Endothelial cell of umbilical vein (primary cell): Measurements from ENCODE around the gene ARL8B. TPM values are rescaled to one million over a fixed set of nuclear protein-coding genes. Genes with fewer than 3 reads are reported as not detected.

Experiments used
- BruUV-seq: library from RNA; stranded (reverse); fragments of 400-500 nt; replicated peaks from 2 replicates; lab custom pipeline; 2021; lab: Mats Ljungman, UMichigan
- CTCF ChIA-PET: fragments of 300-600, 350-600 bp; sonication (Branson Sonifier 250); formaldehyde crosslinking; loops from one replicate; lab custom pipeline; 2021; ENCODE audit warnings: antibody characterized with exemption, inconsistent platforms; lab: Charles Lee
- POLR2A ChIA-PET: fragments of 300-600, 350-600 bp; sonication (Branson Sonifier 250); formaldehyde crosslinking; loops from one replicate; lab custom pipeline; 2021; ENCODE audit warnings: antibody characterized with exemption, inconsistent platforms; lab: Charles Lee
- DNase-seq: peaks from one replicate; pipeline ENCODE4 v3.0.0-alpha.2; 2011; ENCODE audit warnings: low read depth, low spot score
- FAIRE-seq: peaks from 2 replicates; lab custom pipeline; 2011; peaks lifted over from hg19 to GRCh38; lab: Jason Lieb, UNC
- H2AFZ ChIP-seq: 2 replicates; pipeline ENCODE4 v1.6.0; 2012; ENCODE audit warnings: low read depth, low read length, control low read depth, inconsistent platforms
- H3K27ac ChIP-seq: 2 replicates; pipeline ENCODE4 v1.5.1; 2011; ENCODE audit warnings: low read depth, mild to moderate bottlenecking, control low read depth, low read length, moderate library complexity; ENCODE audit not compliant: insufficient read depth
- H3K27me3 ChIP-seq, 2 experiments: 2 replicates each; pipeline versions ENCODE4 v1.6.0 to v1.6.1; 2011; ENCODE audit warnings: low read length in 2 of 2, mixed read lengths in 1 of 2; ENCODE audit not compliant: control insufficient read depth in 2 of 2, insufficient read depth in 2 of 2
- H3K36me3 ChIP-seq, 2 experiments: 2 replicates in 1 of 2; 3 replicates in 1 of 2; pipeline ENCODE4 v1.5.1; 2011; ENCODE audit warnings: low read length in 2 of 2, mild to moderate bottlenecking in 1 of 2, moderate library complexity in 1 of 2; ENCODE audit not compliant: control insufficient read depth in 2 of 2, insufficient read depth in 2 of 2; ENCODE audit errors: extremely low read depth in 1 of 2
- H3K4me1 ChIP-seq: 3 replicates; pipeline ENCODE4 v1.5.1; 2011; ENCODE audit warnings: mild to moderate bottlenecking, low read length; ENCODE audit not compliant: control insufficient read depth, insufficient read depth; ENCODE audit errors: extremely low read depth
- H3K4me2 ChIP-seq: 2 replicates; pipeline ENCODE4 v1.6.1; 2011; ENCODE audit warnings: low read length, control low read depth, mixed read lengths; ENCODE audit not compliant: insufficient read depth
- H3K4me3 ChIP-seq, 3 experiments: fragments of 200-600 bp in 1 of 3; sonication (generic), shearing (Covaris generic) in 1 of 3; replicated peaks in 1 of 3; 2 replicates each; pipeline ENCODE4 v1.5.1; 2011 to 2016; ENCODE audit warnings: control low read depth in 3 of 3, low read length in 3 of 3, mild to moderate bottlenecking in 2 of 3, inconsistent platforms in 1 of 3, low read depth in 1 of 3, moderate library complexity in 1 of 3; ENCODE audit not compliant: insufficient read depth in 1 of 3
- H3K79me2 ChIP-seq: 2 replicates; pipeline ENCODE4 v1.6.0; 2012; ENCODE audit warnings: low read length, inconsistent platforms; ENCODE audit not compliant: control insufficient read depth, insufficient read depth
- H3K9ac ChIP-seq: replicated peaks from 2 replicates; pipeline ENCODE3; 2011; ENCODE audit warnings: low read length, control low read depth; ENCODE audit not compliant: insufficient read depth; ENCODE audit errors: extremely low read depth
- H3K9me1 ChIP-seq: replicated peaks from 3 replicates; pipeline ENCODE4 v1.6.0; 2011; ENCODE audit warnings: mild to moderate bottlenecking, low read length; ENCODE audit not compliant: control insufficient read depth, insufficient read depth; ENCODE audit errors: extremely low read depth
- H3K9me3 ChIP-seq: replicated peaks from 2 replicates; pipeline ENCODE4 v1.5.1; 2012; ENCODE audit warnings: low read length, inconsistent platforms; ENCODE audit not compliant: control insufficient read depth, insufficient read depth
- H4K20me1 ChIP-seq: replicated peaks from 2 replicates; pipeline ENCODE3; 2011; ENCODE audit warnings: mild to moderate bottlenecking, low read length; ENCODE audit not compliant: control insufficient read depth, insufficient read depth; ENCODE audit errors: extremely low read depth
- EZH2 ChIP-seq: IDR thresholded peaks from 2 replicates; pipeline ENCODE4 v1.6.1; 2012; ENCODE audit warnings: borderline replicate concordance, low read depth, mild to moderate bottlenecking, moderate library complexity, low read length, inconsistent platforms; ENCODE audit not compliant: severe bottlenecking
- FOS ChIP-seq: IDR thresholded peaks from 2 replicates; pipeline ENCODE4 v1.6.1; 2011; ENCODE audit warnings: mild to moderate bottlenecking, low read length, moderate library complexity, borderline replicate concordance; ENCODE audit not compliant: insufficient read depth
- GATA2 ChIP-seq: IDR thresholded peaks from 2 replicates; pipeline ENCODE4 v1.7.0; 2011; ENCODE audit warnings: low read depth, mild to moderate bottlenecking, moderate library complexity, mixed read lengths, low read length; ENCODE audit not compliant: insufficient read length, insufficient read depth
- JUN ChIP-seq: IDR thresholded peaks from 2 replicates; pipeline ENCODE4 v1.6.1; 2011; ENCODE audit warnings: borderline replicate concordance, low read depth; ENCODE audit not compliant: insufficient read length, insufficient read depth
- MYC ChIP-seq: IDR thresholded peaks from one replicate; pipeline ENCODE4 v1.6.1; 2011; ENCODE audit warnings: mild to moderate bottlenecking, low read depth, low read length
- POLR2A ChIP-seq: IDR thresholded peaks from 2 replicates; pipeline ENCODE4 v1.6.1; 2012; ENCODE audit warnings: low read depth, mild to moderate bottlenecking, control low read depth, low read length
- POLR2AphosphoS5 ChIP-seq: IDR thresholded peaks from 2 replicates; pipeline ENCODE4 v1.6.1; 2012; ENCODE audit warnings: low read depth, mild to moderate bottlenecking, control low read depth, low read length, moderate library complexity; ENCODE audit not compliant: insufficient read depth
- dilution Hi-C: fragments of 300-500 bp; cut with MboI; formaldehyde crosslinking; loops from one replicate; pipeline ENCODE4 v1.15.0; 2019; ENCODE audit warnings: low sequenced_read_pairs; ENCODE audit not compliant: extremely low pct_ligation_motif_present
- intact Hi-C: fragments of 100-400 bp; cut with micrococcal nuclease; formaldehyde crosslinking; loops from one replicate; pipeline ENCODE4 v1.10.0; 2022
- polyA plus RNA-seq, 4 experiments: library from polyadenylated mRNA; depleted of rRNA in 3 of 4; stranded (reverse) in 3 of 4; unstranded in 1 of 4; fragments of >200 nt; gene quantifications; 2 replicates each; pipeline versions ENCODE4 v1.2.1 to v1.2.3, GENCODE V29; 2011 to 2012; ENCODE audit warnings: missing spikeins in 1 of 4
- total RNA-seq: library from RNA; stranded (reverse); gene quantifications from 2 replicates; pipeline ENCODE4 v1.2.3, GENCODE V29; 2021
- TF ChIP-seq, protein P1 (sequence below), 2 donors: IDR thresholded peaks; 1 replicate in 1 of 2; 2 replicates in 1 of 2; pipeline ENCODE4 v1.5.1; 2011; ENCODE audit warnings: low read length in 2 of 2, mild to moderate bottlenecking in 2 of 2, moderate library complexity in 2 of 2, control low read depth in 1 of 2, inconsistent platforms in 1 of 2, low read depth in 1 of 2; ENCODE audit not compliant: insufficient read depth in 1 of 2; ENCODE audit errors: extremely low read depth in 1 of 2
- TF ChIP-seq, protein P2 (sequence below): IDR thresholded peaks from 2 replicates; pipeline ENCODE4 v1.6.1; 2011; ENCODE audit not compliant: insufficient read depth, insufficient read length

Gene ARL8B
- total and polyA plus RNA-seq, 2 donors (not counting 3 experiments of a cell fraction or from before 2014, with no cell fraction given) = 32.1 to 58.2 TPM

DNA sequence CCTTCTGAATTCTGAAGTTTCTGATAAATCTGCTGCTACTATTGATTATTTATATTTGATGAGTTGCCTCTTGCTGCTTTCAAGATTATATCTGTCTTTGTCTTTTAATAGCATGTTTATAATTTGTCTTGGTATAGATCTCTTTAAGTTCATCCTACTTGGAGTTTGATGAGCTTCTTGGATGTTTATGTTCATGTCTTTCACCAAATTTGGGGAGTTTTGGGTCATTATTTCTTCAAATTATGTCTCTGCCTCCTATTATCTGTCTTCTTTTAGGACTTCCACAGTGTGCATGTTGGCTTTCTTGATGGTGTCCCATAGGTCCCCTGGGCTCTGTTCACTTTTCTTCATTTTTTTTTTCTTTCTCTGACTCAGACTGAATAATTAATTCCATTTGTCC lies 33.1 kb downstream of the ARL8B start:
- intact Hi-C loops = no loop called here
- no peaks in the 10 kb centered on the region for H3K36me3 ChIP-seq
- H3K27ac ChIP-seq = no peak overlapping the region
- no peak for DNase-seq
- no peak overlapping the region for H3K4me3 ChIP-seq
- dilution Hi-C loops = no loop called here
- TF ChIP-seq FOS = no peak
- TF ChIP-seq MYC = no peak
- no peak for TF ChIP-seq GATA2
- TF ChIP-seq EZH2 = no peak
- no peak for TF ChIP-seq POLR2AphosphoS5
- TF ChIP-seq, protein P1, sequence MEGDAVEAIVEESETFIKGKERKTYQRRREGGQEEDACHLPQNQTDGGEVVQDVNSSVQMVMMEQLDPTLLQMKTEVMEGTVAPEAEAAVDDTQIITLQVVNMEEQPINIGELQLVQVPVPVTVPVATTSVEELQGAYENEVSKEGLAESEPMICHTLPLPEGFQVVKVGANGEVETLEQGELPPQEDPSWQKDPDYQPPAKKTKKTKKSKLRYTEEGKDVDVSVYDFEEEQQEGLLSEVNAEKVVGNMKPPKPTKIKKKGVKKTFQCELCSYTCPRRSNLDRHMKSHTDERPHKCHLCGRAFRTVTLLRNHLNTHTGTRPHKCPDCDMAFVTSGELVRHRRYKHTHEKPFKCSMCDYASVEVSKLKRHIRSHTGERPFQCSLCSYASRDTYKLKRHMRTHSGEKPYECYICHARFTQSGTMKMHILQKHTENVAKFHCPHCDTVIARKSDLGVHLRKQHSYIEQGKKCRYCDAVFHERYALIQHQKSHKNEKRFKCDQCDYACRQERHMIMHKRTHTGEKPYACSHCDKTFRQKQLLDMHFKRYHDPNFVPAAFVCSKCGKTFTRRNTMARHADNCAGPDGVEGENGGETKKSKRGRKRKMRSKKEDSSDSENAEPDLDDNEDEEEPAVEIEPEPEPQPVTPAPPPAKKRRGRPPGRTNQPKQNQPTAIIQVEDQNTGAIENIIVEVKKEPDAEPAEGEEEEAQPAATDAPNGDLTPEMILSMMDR (IDR thresholded peaks at IDR 0.05; ENCODE audit: extremely low read depth in 1 of 2, insufficient read depth in 1 of 2, low read depth in 1 of 2, low read length in 2 of 2) = no peak
- no peak for TF ChIP-seq POLR2A
- TF ChIP-seq JUN = no peak
- TF ChIP-seq, protein P2, sequence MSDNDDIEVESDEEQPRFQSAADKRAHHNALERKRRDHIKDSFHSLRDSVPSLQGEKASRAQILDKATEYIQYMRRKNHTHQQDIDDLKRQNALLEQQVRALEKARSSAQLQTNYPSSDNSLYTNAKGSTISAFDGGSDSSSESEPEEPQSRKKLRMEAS = no peak
- H3K9me3 ChIP-seq = no peaks in the 10 kb centered on the region
- H3K9me1 ChIP-seq = no peaks in the 10 kb centered on the region
- no TSS peak for BruUV-seq
- no peak overlapping the region for H3K9ac ChIP-seq
- no peak for FAIRE-seq
- H3K27me3 ChIP-seq = no peaks in the 10 kb centered on the region
- peaks cover 8% of the 10 kb centered on the region for H4K20me1 ChIP-seq
- H3K4me2 ChIP-seq = no peak overlapping the region
- ChIA-PET POLR2A (no interaction called here), CTCF (no interaction called here)
- H3K79me2 ChIP-seq = peaks cover 90% of the 10 kb centered on the region
- H2AFZ ChIP-seq = no peak overlapping the region
- no peaks in the 10 kb centered on the region for H3K4me1 ChIP-seq
